H1 (cell line): ENCODE measurements around the gene PHRF1.

ENCODE experiments used
- ATF3 ChIP-seq: IDR thresholded peaks from 2 replicates; pipeline ENCODE4 v1.6.1; 2011; ENCODE audit warnings: low read depth, mild to moderate bottlenecking, low read length; ENCODE audit not compliant: insufficient read depth
- CHD2 ChIP-seq: IDR thresholded peaks from 2 replicates; pipeline ENCODE4 v1.6.1; 2012; ENCODE audit warnings: low read length, improper control_type of control experiment
- EGR1 ChIP-seq: IDR thresholded peaks from 2 replicates; pipeline ENCODE4 v1.6.1; 2011; ENCODE audit warnings: low read depth, low read length, borderline replicate concordance
- EP300 ChIP-seq, 2 experiments: IDR thresholded peaks; 1 replicate in 1 of 2; 2 replicates in 1 of 2; pipeline ENCODE4 v1.6.1; 2011 to 2012; ENCODE audit warnings: low read depth in 2 of 2, low read length in 2 of 2, mild to moderate bottlenecking in 2 of 2, borderline replicate concordance in 1 of 2, inconsistent platforms in 1 of 2, moderate library complexity in 1 of 2
- EZH2 ChIP-seq: fragments of 200-600 bp; sonication (generic); IDR thresholded peaks from 2 replicates; pipeline ENCODE4 v1.7.1; 2012; ENCODE audit warnings: low read depth, mild to moderate bottlenecking, moderate library complexity, low read length, inconsistent platforms; ENCODE audit not compliant: severe bottlenecking
- HDAC2 ChIP-seq, 2 experiments: fragments of 300-600 bp in 1 of 2; sonication (generic) in 1 of 2; IDR thresholded peaks; 2 replicates each; pipeline ENCODE4 v1.6.1; 2011 to 2012; ENCODE audit warnings: low read depth in 2 of 2, low read length in 2 of 2, mild to moderate bottlenecking in 2 of 2, moderate library complexity in 2 of 2, borderline replicate concordance in 1 of 2, inconsistent platforms in 1 of 2
- MAX ChIP-seq: IDR thresholded peaks from 2 replicates; pipeline ENCODE4 v1.6.1; 2012; ENCODE audit warnings: inconsistent platforms
- POLR2A ChIP-seq, 2 experiments: IDR thresholded peaks; 1 replicate in 1 of 2; 2 replicates in 1 of 2; pipeline ENCODE4 v1.6.1; 2011; ENCODE audit warnings: low read depth in 2 of 2, low read length in 2 of 2, mild to moderate bottlenecking in 2 of 2; ENCODE audit errors: control extremely low read depth in 1 of 2
- POU5F1 ChIP-seq: IDR thresholded peaks from 2 replicates; pipeline ENCODE4 v1.6.1; 2011; ENCODE audit warnings: low read depth, mild to moderate bottlenecking, low read length, moderate library complexity
- SP2 ChIP-seq: IDR thresholded peaks from 2 replicates; pipeline ENCODE4 v1.6.1; 2012; ENCODE audit warnings: mild to moderate bottlenecking, low read length, inconsistent platforms
- USF2 ChIP-seq: IDR thresholded peaks from 2 replicates; pipeline ENCODE4 v1.6.1; 2011; ENCODE audit warnings: low read length, improper control_type of control experiment
- YY1 ChIP-seq: IDR thresholded peaks from 2 replicates; pipeline ENCODE4 v1.6.1; 2011; ENCODE audit warnings: low read depth, mild to moderate bottlenecking, low read length
- TF ChIP-seq, protein P1 (sequence below), 3 experiments: IDR thresholded peaks; 1 replicate in 2 of 3; 2 replicates in 1 of 3; pipeline versions ENCODE4 v1.5.1 to v1.6.1; 2011; ENCODE audit warnings: low read length in 3 of 3, mild to moderate bottlenecking in 3 of 3, inconsistent platforms in 2 of 3, low read depth in 1 of 3, moderate library complexity in 1 of 3; ENCODE audit not compliant: insufficient read depth in 1 of 3; ENCODE audit errors: control extremely low read depth in 1 of 3

- TF ChIP-seq, protein P1, sequence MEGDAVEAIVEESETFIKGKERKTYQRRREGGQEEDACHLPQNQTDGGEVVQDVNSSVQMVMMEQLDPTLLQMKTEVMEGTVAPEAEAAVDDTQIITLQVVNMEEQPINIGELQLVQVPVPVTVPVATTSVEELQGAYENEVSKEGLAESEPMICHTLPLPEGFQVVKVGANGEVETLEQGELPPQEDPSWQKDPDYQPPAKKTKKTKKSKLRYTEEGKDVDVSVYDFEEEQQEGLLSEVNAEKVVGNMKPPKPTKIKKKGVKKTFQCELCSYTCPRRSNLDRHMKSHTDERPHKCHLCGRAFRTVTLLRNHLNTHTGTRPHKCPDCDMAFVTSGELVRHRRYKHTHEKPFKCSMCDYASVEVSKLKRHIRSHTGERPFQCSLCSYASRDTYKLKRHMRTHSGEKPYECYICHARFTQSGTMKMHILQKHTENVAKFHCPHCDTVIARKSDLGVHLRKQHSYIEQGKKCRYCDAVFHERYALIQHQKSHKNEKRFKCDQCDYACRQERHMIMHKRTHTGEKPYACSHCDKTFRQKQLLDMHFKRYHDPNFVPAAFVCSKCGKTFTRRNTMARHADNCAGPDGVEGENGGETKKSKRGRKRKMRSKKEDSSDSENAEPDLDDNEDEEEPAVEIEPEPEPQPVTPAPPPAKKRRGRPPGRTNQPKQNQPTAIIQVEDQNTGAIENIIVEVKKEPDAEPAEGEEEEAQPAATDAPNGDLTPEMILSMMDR (IDR thresholded peaks at IDR 0.05; ENCODE audit: control extremely low read depth in 1 of 3, insufficient read depth in 1 of 3, low read depth in 1 of 3, low read length in 3 of 3) = no peak
- TF ChIP-seq ATF3 = no peak
- TF ChIP-seq EP300 (IDR thresholded peaks at IDR 0.05; ENCODE audit: borderline replicate concordance in 1 of 2, low read depth in 2 of 2, low read length in 2 of 2) = peak in 1 of 2 experiments; percentile 19; a peak in 1 of 3 replicates
- TF ChIP-seq POLR2A (IDR thresholded peaks at IDR 0.05; ENCODE audit: control extremely low read depth in 1 of 2, low read depth in 2 of 2, low read length in 2 of 2) = peak in 1 of 2 experiments; percentile 67; a peak in 2 of 3 replicates
- no peak for TF ChIP-seq YY1
- no peak for TF ChIP-seq EZH2
- TF ChIP-seq POU5F1 = no peak
- TF ChIP-seq HDAC2 (IDR thresholded peaks at IDR 0.05; ENCODE audit: borderline replicate concordance in 1 of 2, low read depth in 2 of 2, low read length in 2 of 2) = 0 out of 4 replicates have a peak, but pooled peaks of 1 of the 2 experiments have one; percentile 21
- no peak for TF ChIP-seq SP2
- TF ChIP-seq USF2 = no peak
- no peak for TF ChIP-seq EGR1
- no peak; the same call in none of the 2 replicates for TF ChIP-seq MAX
- TF ChIP-seq CHD2 = no peak
Measured at GRCh38 chr11:615504-616319, 39.4 kb downstream of the PHRF1 start, which contains the start of gene IRF7.
